ENCODE results near the gene SHROOM3. TPM values are rescaled to one million over a fixed set of nuclear protein-coding genes. Genes with fewer than 3 reads are reported as not detected.

The SHROOM3 gene
- total RNA-seq, 2 experiments from 2014 or later: not detected

GRCh38 chr4:76754439-76754838 is 319.4 kb downstream of the SHROOM3 start:
- no peak for TF ChIP-seq CTCF (IDR thresholded peaks at IDR 0.05)
- intact Hi-C loops (cut with DNase I, micrococcal nuclease): no loop called here
- no peak overlapping the region for H3K27ac ChIP-seq (ENCODE audit: low read depth in 1 of 2, low read length in 2 of 2)
- ChIA-PET CTCF (no interaction called here), POLR2A (no interaction called here)
- no peak for ATAC-seq (ENCODE audit: poor library complexity)
- H3K36me3 Mint-ChIP-seq (ENCODE audit: low read depth): no peaks in the 10 kb centered on the region
- no peak overlapping the region for H3K4me3 ChIP-seq (ENCODE audit: low read length)
- no peaks in the 10 kb centered on the region for H3K4me1 ChIP-seq (ENCODE audit: insufficient read depth, low read length)
- H3K27ac Mint-ChIP-seq: no peak overlapping the region
- H3K4me1 Mint-ChIP-seq (ENCODE audit: low read depth): no peaks in the 10 kb centered on the region
- no peaks in the 10 kb centered on the region for H3K36me3 ChIP-seq (ENCODE audit: insufficient read depth, low read length)
- H3K27me3 ChIP-seq (ENCODE audit: control insufficient read depth in 1 of 2, insufficient read depth in 2 of 2, low read length in 2 of 2): peaks cover 0 to 7% of the 10 kb centered on the region in 2 experiments
- H3K4me3 Mint-ChIP-seq: no peak overlapping the region
- H3K9me3 Mint-ChIP-seq: no peaks in the 10 kb centered on the region
- H3K27me3 Mint-ChIP-seq: peaks cover 24% of the 10 kb centered on the region
- no peaks in the 10 kb centered on the region for H3K9me3 ChIP-seq (ENCODE audit: control insufficient read depth in 1 of 2, insufficient read depth in 1 of 2, low read length in 2 of 2)
- DNase-seq: no peak

- Histone ChIP-seq H3K9me3 (ENCODE audit: control insufficient read depth in 1 of 2, insufficient read depth in 1 of 2, low read length in 2 of 2) (no peaks in the 10 kb centered on the region), H3K4me1 (ENCODE audit: insufficient read depth, low read length) (no peaks in the 10 kb centered on the region), H3K27me3 (ENCODE audit: control insufficient read depth in 1 of 2, insufficient read depth in 2 of 2, low read length in 2 of 2) (peaks cover 0 to 7% of the 10 kb centered on the region in 2 experiments), H3K27ac (ENCODE audit: low read depth in 1 of 2, low read length in 2 of 2) (no peak overlapping the region), H3K4me3 (ENCODE audit: low read length) (no peak overlapping the region), H3K36me3 (ENCODE audit: insufficient read depth, low read length) (no peaks in the 10 kb centered on the region)
- Mint-ChIP-seq H3K36me3 (ENCODE audit: low read depth) (no peaks in the 10 kb centered on the region), H3K27me3 (peaks cover 17% of the 10 kb centered on the region), H3K4me1 (ENCODE audit: low read depth) (no peaks in the 10 kb centered on the region), H3K4me3 (no peak overlapping the region), H3K9me3 (no peaks in the 10 kb centered on the region), H3K27ac (no peak overlapping the region)
- intact Hi-C loops (cut with DNase I, micrococcal nuclease): no loop called here
- ATAC-seq (ENCODE audit: poor library complexity) (no peak), DNase-seq (no peak)
- ChIA-PET CTCF (no interaction called here), POLR2A (no interaction called here)
- no peak for TF ChIP-seq CTCF (IDR thresholded peaks at IDR 0.05)
Measured at GRCh38 chr4:76755756-76756155, 320.7 kb downstream of the SHROOM3 start.

GRCh38 chr4:76756416-76756815 is 321.4 kb downstream of the SHROOM3 start:
- TF ChIP-seq CTCF (IDR thresholded peaks at IDR 0.05): no peak
- H3K36me3 ChIP-seq (ENCODE audit: insufficient read depth, low read length): no peaks in the 10 kb centered on the region
- ChIA-PET POLR2A (no interaction called here), CTCF (no interaction called here)
- no peak for ATAC-seq (ENCODE audit: poor library complexity)
- H3K4me3 Mint-ChIP-seq: no peak overlapping the region
- no peak overlapping the region for H3K4me3 ChIP-seq (ENCODE audit: low read length)
- no peak overlapping the region for H3K27ac Mint-ChIP-seq
- peaks cover 0 to 7% of the 10 kb centered on the region in 2 experiments for H3K27me3 ChIP-seq (ENCODE audit: control insufficient read depth in 1 of 2, insufficient read depth in 2 of 2, low read length in 2 of 2)
- no peaks in the 10 kb centered on the region for H3K4me1 ChIP-seq (ENCODE audit: insufficient read depth, low read length)
- no peaks in the 10 kb centered on the region for H3K4me1 Mint-ChIP-seq (ENCODE audit: low read depth)
- DNase-seq: no peak
- H3K9me3 ChIP-seq (ENCODE audit: control insufficient read depth in 1 of 2, insufficient read depth in 1 of 2, low read length in 2 of 2): no peaks in the 10 kb centered on the region
- peaks cover 16% of the 10 kb centered on the region for H3K27me3 Mint-ChIP-seq
- intact Hi-C loops (cut with DNase I, micrococcal nuclease): no loop called here
- no peaks in the 10 kb centered on the region for H3K36me3 Mint-ChIP-seq (ENCODE audit: low read depth)
- no peak overlapping the region for H3K27ac ChIP-seq (ENCODE audit: low read depth in 1 of 2, low read length in 2 of 2)
- H3K9me3 Mint-ChIP-seq: no peaks in the 10 kb centered on the region
